Loucy (cell line): ENCODE data around the gene PTPRO.

Experiments used
- H2AFZ ChIP-seq: fragments of 200-600 bp; sonication (generic); 2 replicates; pipeline ENCODE4 v1.6.0; 2016; ENCODE audit warnings: antibody characterized with exemption, mild to moderate bottlenecking, low read length, moderate library complexity
- H3F3A ChIP-seq: fragments of 200-600 bp; 2 replicates; pipeline ENCODE4 v1.6.0; 2016; ENCODE audit warnings: antibody characterized with exemption, low read depth, mild to moderate bottlenecking
- H3K27me3 ChIP-seq: fragments of 200-600 bp; sonication (generic); 2 replicates; pipeline ENCODE4 v1.6.1; 2014; ENCODE audit warnings: low read length, mild to moderate bottlenecking; ENCODE audit not compliant: insufficient read depth, poor library complexity, severe bottlenecking
- H3K36me3 ChIP-seq: fragments of 200-600 bp; sonication (generic); 2 replicates; pipeline ENCODE4 v1.6.1; 2016; ENCODE audit warnings: low read length; ENCODE audit not compliant: insufficient read depth
- H3K4me1 ChIP-seq: fragments of 200-600 bp; sonication (generic); 2 replicates; pipeline ENCODE4 v1.5.1; 2014; ENCODE audit warnings: low read length, mild to moderate bottlenecking; ENCODE audit not compliant: insufficient read depth, poor library complexity, severe bottlenecking
- H3K4me2 ChIP-seq: fragments of 200-600 bp; sonication (generic); 2 replicates; pipeline ENCODE4 v1.6.0; 2014; ENCODE audit warnings: antibody characterized with exemption, low read length, low read depth, mild to moderate bottlenecking; ENCODE audit not compliant: poor library complexity, severe bottlenecking
- H3K4me3 ChIP-seq: fragments of 200-600 bp; sonication (generic); 2 replicates; pipeline ENCODE4 v1.5.1; 2014; ENCODE audit warnings: low read length, mild to moderate bottlenecking, mixed read lengths; ENCODE audit not compliant: poor library complexity, severe bottlenecking
- H3K79me2 ChIP-seq: fragments of 200-600 bp; sonication (generic); 2 replicates; pipeline ENCODE4 v1.6.1; 2014; ENCODE audit warnings: low read length; ENCODE audit not compliant: insufficient read depth
- H3K9ac ChIP-seq: fragments of 200-600 bp; sonication (generic); 2 replicates; pipeline ENCODE4 v1.6.0; 2014; ENCODE audit warnings: mild to moderate bottlenecking, low read depth, low read length, moderate library complexity; ENCODE audit not compliant: poor library complexity, severe bottlenecking
- H3K9me2 ChIP-seq: fragments of 200-600 bp; sonication (generic); replicated peaks from 2 replicates; pipeline ENCODE4 v1.6.1; 2016; ENCODE audit warnings: low read depth, low read length, mixed read lengths
- H3K9me3 ChIP-seq: fragments of 200-600 bp; sonication (generic); 2 replicates; pipeline ENCODE4 v1.6.1; 2014; ENCODE audit warnings: mild to moderate bottlenecking, antibody characterized with exemption, low read length, low read depth; ENCODE audit not compliant: insufficient read depth
- H4K20me1 ChIP-seq: fragments of 200-600 bp; sonication (generic); 2 replicates; pipeline ENCODE4 v1.6.0; 2014; ENCODE audit warnings: antibody characterized with exemption, low read length, mild to moderate bottlenecking; ENCODE audit not compliant: insufficient read depth, poor library complexity, severe bottlenecking
- EZH2phosphoT487 ChIP-seq: fragments of 200-600 bp; IDR thresholded peaks from 2 replicates; pipeline ENCODE4 v1.6.1; 2018; ENCODE audit warnings: antibody characterized with exemption, mild to moderate bottlenecking, moderate library complexity, borderline replicate concordance
- TF ChIP-seq, protein P1 (sequence below): fragments of 200-600 bp; sonication (generic); conservative IDR thresholded peaks from 2 replicates; pipeline ENCODE4 v1.5.1; 2014; ENCODE audit warnings: mild to moderate bottlenecking, antibody characterized with exemption, low read length

Gene PTPRO

DNA sequence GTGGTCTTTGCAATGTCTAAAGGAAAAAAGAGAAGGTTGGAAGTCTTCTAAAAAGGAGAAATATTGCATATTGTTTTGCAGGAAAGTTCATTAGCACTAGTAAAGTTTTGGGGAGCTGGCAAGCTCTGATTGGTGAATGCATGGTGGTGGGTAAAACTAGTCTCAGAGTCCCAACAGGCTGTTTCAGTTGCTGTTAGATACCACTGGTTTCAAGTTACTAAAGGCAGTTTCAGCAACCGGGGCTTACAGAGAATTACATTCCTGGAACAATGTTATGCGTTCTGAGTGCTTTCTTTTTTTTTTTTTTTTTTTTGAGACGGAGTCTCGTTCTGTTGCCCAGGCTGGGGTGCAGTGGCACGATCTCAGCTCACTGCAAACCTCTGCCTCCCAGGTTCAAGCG lies 258.7 kb downstream of the PTPRO start:
- H3K9ac ChIP-seq, result no peak overlapping the region
- no peaks in the 10 kb centered on the region for H3K9me2 ChIP-seq
- no peak for TF ChIP-seq EZH2phosphoT487
- TF ChIP-seq, protein P1, sequence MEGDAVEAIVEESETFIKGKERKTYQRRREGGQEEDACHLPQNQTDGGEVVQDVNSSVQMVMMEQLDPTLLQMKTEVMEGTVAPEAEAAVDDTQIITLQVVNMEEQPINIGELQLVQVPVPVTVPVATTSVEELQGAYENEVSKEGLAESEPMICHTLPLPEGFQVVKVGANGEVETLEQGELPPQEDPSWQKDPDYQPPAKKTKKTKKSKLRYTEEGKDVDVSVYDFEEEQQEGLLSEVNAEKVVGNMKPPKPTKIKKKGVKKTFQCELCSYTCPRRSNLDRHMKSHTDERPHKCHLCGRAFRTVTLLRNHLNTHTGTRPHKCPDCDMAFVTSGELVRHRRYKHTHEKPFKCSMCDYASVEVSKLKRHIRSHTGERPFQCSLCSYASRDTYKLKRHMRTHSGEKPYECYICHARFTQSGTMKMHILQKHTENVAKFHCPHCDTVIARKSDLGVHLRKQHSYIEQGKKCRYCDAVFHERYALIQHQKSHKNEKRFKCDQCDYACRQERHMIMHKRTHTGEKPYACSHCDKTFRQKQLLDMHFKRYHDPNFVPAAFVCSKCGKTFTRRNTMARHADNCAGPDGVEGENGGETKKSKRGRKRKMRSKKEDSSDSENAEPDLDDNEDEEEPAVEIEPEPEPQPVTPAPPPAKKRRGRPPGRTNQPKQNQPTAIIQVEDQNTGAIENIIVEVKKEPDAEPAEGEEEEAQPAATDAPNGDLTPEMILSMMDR, result no peak
- no peak overlapping the region for H3K4me2 ChIP-seq
- H3K79me2 ChIP-seq, result no peaks in the 10 kb centered on the region
- H3K4me3 ChIP-seq, result no peak overlapping the region
- no peaks in the 10 kb centered on the region for H3K9me3 ChIP-seq
- no peaks in the 10 kb centered on the region for H3K4me1 ChIP-seq
- H3K27me3 ChIP-seq, result no peaks in the 10 kb centered on the region
- no peaks in the 10 kb centered on the region for H3F3A ChIP-seq
- no peak overlapping the region for H2AFZ ChIP-seq
- H3K36me3 ChIP-seq, result no peaks in the 10 kb centered on the region
- H4K20me1 ChIP-seq, result no peaks in the 10 kb centered on the region

DNA sequence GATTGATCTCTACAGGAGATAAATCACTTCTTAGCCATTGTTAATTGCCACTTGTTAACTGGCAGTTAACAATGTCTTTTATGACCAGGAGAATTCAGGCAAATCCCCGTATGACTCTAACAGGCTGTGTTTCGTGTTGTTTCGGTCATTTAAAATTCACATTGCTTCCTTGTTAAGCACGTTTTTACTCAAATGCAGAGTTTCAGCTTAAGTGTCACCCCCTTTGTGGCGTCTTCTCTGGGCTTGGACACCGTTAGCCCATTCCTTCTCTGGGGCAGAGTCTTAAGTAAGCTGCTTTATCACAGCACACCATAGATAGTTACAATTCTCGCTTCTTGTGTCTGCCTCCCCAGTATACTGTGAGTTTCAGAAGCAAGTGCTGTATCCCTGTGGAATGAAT lies 261.5 kb downstream of the PTPRO start:
- H3K4me2 ChIP-seq, result no peak overlapping the region

DNA sequence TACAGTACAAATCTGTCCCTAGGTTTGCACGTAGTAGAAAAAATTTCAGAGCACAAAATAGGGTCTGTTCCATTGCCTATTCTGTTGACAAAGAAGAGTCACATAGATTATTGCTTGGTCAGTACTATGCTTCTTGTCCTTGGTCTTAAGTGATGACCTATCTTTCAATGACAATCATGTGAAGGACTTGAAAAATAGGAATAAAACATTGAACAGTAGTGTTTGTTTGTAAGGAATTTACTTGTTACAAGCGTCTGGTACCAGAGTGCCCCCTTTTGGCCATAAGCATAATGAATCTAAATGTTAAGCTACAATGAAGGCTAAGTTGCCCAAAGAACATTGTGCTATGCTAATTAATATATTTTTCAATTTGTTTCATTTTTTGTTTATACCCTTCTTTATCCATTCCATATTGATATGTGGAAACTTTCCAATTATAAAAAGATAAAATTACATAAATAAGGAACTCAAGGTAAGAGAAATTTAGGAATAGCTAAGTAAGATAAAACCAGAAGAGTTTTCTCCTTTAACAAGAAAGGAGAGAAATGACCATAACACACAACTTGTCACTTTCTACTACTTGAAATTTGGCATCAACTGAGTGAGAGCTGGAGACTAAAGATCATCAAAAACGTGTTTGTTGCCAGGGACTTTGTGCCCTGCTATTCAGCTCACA lies 262.2 kb downstream of the PTPRO start:
- H3K4me2 ChIP-seq, result no peak overlapping the region
- no peaks in the 10 kb centered on the region for H3K79me2 ChIP-seq
- H3K9me3 ChIP-seq, result no peaks in the 10 kb centered on the region
- H3F3A ChIP-seq, result no peaks in the 10 kb centered on the region
- TF ChIP-seq, protein P1, result peak; percentile 78
- TF ChIP-seq EZH2phosphoT487, result no peak
- H3K9me2 ChIP-seq, result no peaks in the 10 kb centered on the region
- no peaks in the 10 kb centered on the region for H3K27me3 ChIP-seq
- H2AFZ ChIP-seq, result no peak overlapping the region
- no peaks in the 10 kb centered on the region for H3K4me1 ChIP-seq
- H3K9ac ChIP-seq, result no peak overlapping the region
- H4K20me1 ChIP-seq, result no peaks in the 10 kb centered on the region
- no peaks in the 10 kb centered on the region for H3K36me3 ChIP-seq
- H3K4me3 ChIP-seq, result no peak overlapping the region

More for the DNA sequence above, 261.5 kb downstream of the PTPRO start:
- TF ChIP-seq EZH2phosphoT487, result no peak
- TF ChIP-seq, protein P1, result no peak
- no peak overlapping the region for H3K9ac ChIP-seq
- H3K4me1 ChIP-seq, result no peaks in the 10 kb centered on the region
- H3K27me3 ChIP-seq, result no peaks in the 10 kb centered on the region
- H3K79me2 ChIP-seq, result no peaks in the 10 kb centered on the region
- no peaks in the 10 kb centered on the region for H4K20me1 ChIP-seq
- H3K9me3 ChIP-seq, result no peaks in the 10 kb centered on the region
- H3K4me3 ChIP-seq, result no peak overlapping the region
- no peaks in the 10 kb centered on the region for H3K36me3 ChIP-seq
- no peak overlapping the region for H2AFZ ChIP-seq
- no peaks in the 10 kb centered on the region for H3K9me2 ChIP-seq
- no peaks in the 10 kb centered on the region for H3F3A ChIP-seq
